B cell (primary cell): ENCODE data around the gene ENOX1. TPM values are rescaled to one million over a fixed set of nuclear protein-coding genes. Genes with fewer than 3 reads are reported as not detected.

Experiments
- ATAC-seq: fragments of 200-7000 bp; cut with Tn5 transposase; one replicate; pipeline ENCODE4 v1.10.0; 2021; ENCODE audit warnings: low read depth, mild to moderate bottlenecking, moderate number of reproducible peaks, moderate library complexity
- CTCF ChIA-PET: fragments of 350-600 bp; sonication (Branson Sonifier 250); formaldehyde crosslinking; loops from one replicate; lab custom pipeline; 2021; ENCODE audit warnings: antibody characterized with exemption, inconsistent platforms; lab: Charles Lee
- POLR2A ChIA-PET: fragments of 350-600 bp; sonication (Branson Sonifier 250); formaldehyde crosslinking; loops from one replicate; lab custom pipeline; 2021; ENCODE audit warnings: antibody characterized with exemption; lab: Charles Lee
- DNase-seq: peaks from one replicate; pipeline ENCODE4 v3.0.0; 2013
- H2AFZ ChIP-seq: 2 replicates; pipeline ENCODE4 v1.6.1; 2012; ENCODE audit warnings: mild to moderate bottlenecking, low read depth, low read length; ENCODE audit not compliant: insufficient read depth, poor library complexity, severe bottlenecking
- H3K27ac ChIP-seq, 2 donors: 1 replicate in 1 of 2; 2 replicates in 1 of 2; pipeline ENCODE4 v1.5.1; 2012 to 2013; ENCODE audit warnings: low read length in 2 of 2, mild to moderate bottlenecking in 2 of 2, moderate library complexity in 1 of 2
- H3K27me3 ChIP-seq, 4 experiments: fragments of 200-600 bp in 1 of 4; sonication (generic) in 1 of 4; replicated peaks in 1 of 4; 1 replicate in 2 of 4; 2 replicates in 2 of 4; pipeline versions ENCODE4 v1.6.1 to v1.7.0; 2013 to 2016; ENCODE audit warnings: low read length in 3 of 4, mild to moderate bottlenecking in 2 of 4, mixed read lengths in 1 of 4, moderate library complexity in 1 of 4; ENCODE audit not compliant: insufficient read depth in 4 of 4, control insufficient read depth in 3 of 4; ENCODE audit errors: control extremely low read depth in 1 of 4
- H3K36me3 ChIP-seq, 2 experiments: replicated peaks in 1 of 2; 1 replicate in 1 of 2; 2 replicates in 1 of 2; pipeline versions ENCODE4 v1.6.1 to v1.7.1; 2013; ENCODE audit warnings: low read length in 1 of 2; ENCODE audit not compliant: insufficient read depth in 2 of 2, control insufficient read depth in 1 of 2; ENCODE audit errors: control extremely low read depth in 1 of 2, extremely low read depth in 1 of 2
- H3K4me1 ChIP-seq, 2 donors: fragments of 200-600 bp in 1 of 2; sonication (generic) in 1 of 2; 1 replicate in 1 of 2; 2 replicates in 1 of 2; pipeline versions ENCODE4 v1.5.1 to v1.6.1; 2013 to 2017; ENCODE audit warnings: low read length in 2 of 2; ENCODE audit not compliant: control insufficient read depth in 2 of 2, insufficient read depth in 2 of 2
- H3K4me2 ChIP-seq: replicated peaks from 2 replicates; pipeline ENCODE3; 2012; ENCODE audit warnings: mild to moderate bottlenecking, low read depth, low read length; ENCODE audit not compliant: poor library complexity, severe bottlenecking
- H3K4me3 ChIP-seq, 5 experiments: fragments of 200-600 bp in 1 of 5; sonication (generic) in 1 of 5; 1 replicate in 3 of 5; 2 replicates in 2 of 5; pipeline versions ENCODE4 v1.5.1 to v1.7.0; 2011 to 2016; ENCODE audit warnings: low read length in 4 of 5, mild to moderate bottlenecking in 4 of 5, low read depth in 2 of 5, control low read depth in 1 of 5, moderate library complexity in 1 of 5; ENCODE audit not compliant: insufficient read depth in 1 of 5; ENCODE audit errors: control extremely low read depth in 1 of 5, extremely low read depth in 1 of 5
- H3K79me2 ChIP-seq: fragments of 200-600 bp; sonication (generic); one replicate; pipeline ENCODE4 v1.6.0; 2016; ENCODE audit warnings: low read length; ENCODE audit not compliant: control insufficient read depth, insufficient read depth
- H3K9ac ChIP-seq: fragments of 200-600 bp; sonication (generic); 2 replicates; pipeline ENCODE4 v1.6.1; 2017; ENCODE audit warnings: mild to moderate bottlenecking, low read length, moderate library complexity
- H3K9me3 ChIP-seq, 3 donors: one replicate each; pipeline versions ENCODE4 v1.6.1 to v1.7.1; 2013; ENCODE audit warnings: low read length in 2 of 3; ENCODE audit not compliant: control insufficient read depth in 2 of 3, insufficient read depth in 1 of 3; ENCODE audit errors: control extremely low read depth in 1 of 3
- H4K20me1 ChIP-seq: 2 replicates; pipeline ENCODE4 v1.6.0; 2012; ENCODE audit warnings: mild to moderate bottlenecking, low read length; ENCODE audit not compliant: insufficient read depth, control insufficient read depth, poor library complexity, severe bottlenecking
- H3K27ac Mint-ChIP-seq: one replicate; pipeline ENCODE4 v1.8.0; 2021; ENCODE audit warnings: mixed read lengths
- H3K27me3 Mint-ChIP-seq: one replicate; pipeline ENCODE4 v1.8.0; 2021; ENCODE audit warnings: mixed read lengths
- H3K4me1 Mint-ChIP-seq: one replicate; pipeline ENCODE4 v1.8.0; 2021; ENCODE audit warnings: mixed read lengths
- H3K4me3 Mint-ChIP-seq: one replicate; pipeline ENCODE4 v1.8.0; 2021; ENCODE audit warnings: mixed read lengths
- H3K9me3 Mint-ChIP-seq: one replicate; pipeline ENCODE4 v1.8.0; 2022; ENCODE audit warnings: mixed read lengths; ENCODE audit not compliant: insufficient read depth
- CTCF ChIP-seq: fragments of 200-600 bp; IDR thresholded peaks from one replicate; pipeline ENCODE4 v1.8.0; 2022; ENCODE audit warnings: antibody characterized with exemption, mild to moderate bottlenecking
- EZH2 ChIP-seq: IDR thresholded peaks from 2 replicates; pipeline ENCODE4 v1.6.1; 2012; ENCODE audit warnings: borderline replicate concordance, low read depth, mild to moderate bottlenecking, moderate library complexity, low read length; ENCODE audit not compliant: insufficient read depth, poor library complexity, severe bottlenecking
- WGBS: methylation state at CpG from one replicate; pipeline ENCODE4 v1.1.5; 2013; ENCODE audit warnings: missing lambda C conversion rate; ENCODE audit not compliant: insufficient coverage; 5-methylcytosine and 5-hydroxymethylcytosine counted together
- intact Hi-C: fragments of 100-400 bp; cut with micrococcal nuclease; formaldehyde crosslinking; loops from one replicate; pipeline ENCODE4 v1.10.0; 2022
- polyA plus RNA-seq: library from polyadenylated mRNA; depleted of rRNA; stranded (reverse); fragments of >200 nt; gene quantifications from 2 replicates; pipeline ENCODE4 v1.2.3, GENCODE V29; 2012
- total RNA-seq, 2 donors: library from RNA; stranded (reverse); fragments of 120-200 nt in 1 of 2; gene quantifications; 1 replicate in 1 of 2; 2 replicates in 1 of 2; pipeline versions ENCODE4 v1.2.3 to v1.2.4, GENCODE V29; 2013 to 2022

Gene ENOX1
- total and polyA plus RNA-seq, 2 donors (not counting 1 experiment from before 2014, with no cell fraction given): not detected

GRCh38 chr13:43264458-43264857 is 522.3 kb downstream of the ENOX1 start:
- intact Hi-C loops: no loop called here
- no peaks in the 10 kb centered on the region for H4K20me1 ChIP-seq
- ChIA-PET CTCF (no interaction called here), POLR2A (no interaction called here)
- no peaks in the 10 kb centered on the region for H3K4me1 ChIP-seq
- no peak for TF ChIP-seq CTCF
- no peak for TF ChIP-seq EZH2
- no peaks in the 10 kb centered on the region for H3K4me1 Mint-ChIP-seq
- no peak overlapping the region for H3K27ac Mint-ChIP-seq
- no peak overlapping the region for H3K4me2 ChIP-seq
- no peaks in the 10 kb centered on the region for H3K9me3 ChIP-seq
- no peaks in the 10 kb centered on the region for H3K79me2 ChIP-seq
- H3K27ac ChIP-seq: no peak overlapping the region
- H3K27me3 ChIP-seq: no peaks in the 10 kb centered on the region
- H3K27me3 Mint-ChIP-seq: peaks cover 15% of the 10 kb centered on the region
- no peak overlapping the region for H3K4me3 Mint-ChIP-seq
- no peak overlapping the region for H3K4me3 ChIP-seq
- H3K9me3 Mint-ChIP-seq: peaks cover 4% of the 10 kb centered on the region
- DNase-seq (no peak), ATAC-seq (no peak)
- no peaks in the 10 kb centered on the region for H3K36me3 ChIP-seq
- no peak overlapping the region for H2AFZ ChIP-seq
- no CpG with 5 or more reads among the region's 1 CpG for WGBS
- H3K9ac ChIP-seq: no peak overlapping the region

GRCh38 chr13:43263047-43263446 is 523.7 kb downstream of the ENOX1 start:
- H3K27ac ChIP-seq: no peak overlapping the region
- Mint-ChIP-seq H3K4me3 (no peak overlapping the region), H3K27ac (no peak overlapping the region), H3K27me3 (peaks cover 15% of the 10 kb centered on the region), H3K9me3 (peaks cover 4% of the 10 kb centered on the region), H3K4me1 (no peaks in the 10 kb centered on the region)
- H3K79me2 ChIP-seq: no peaks in the 10 kb centered on the region
- ATAC-seq: no peak
- no peak for TF ChIP-seq EZH2
- no peak for TF ChIP-seq CTCF
- no peak for DNase-seq
- no peak overlapping the region for H2AFZ ChIP-seq
- ChIA-PET POLR2A (no interaction called here), CTCF (no interaction called here)
- no peak overlapping the region for H3K4me2 ChIP-seq
- no peak overlapping the region for H3K4me3 ChIP-seq
- H3K36me3 ChIP-seq: no peaks in the 10 kb centered on the region
- H4K20me1 ChIP-seq: no peaks in the 10 kb centered on the region
- no CpG with 5 or more reads among the region's 2 CpGs for WGBS
- no peaks in the 10 kb centered on the region for H3K27me3 ChIP-seq
- H3K4me1 ChIP-seq: no peaks in the 10 kb centered on the region
- intact Hi-C loops: no loop called here
- no peak overlapping the region for H3K9ac ChIP-seq
- H3K9me3 ChIP-seq: no peaks in the 10 kb centered on the region
